Kasumi-1 (cell line): ENCODE data around the gene DLG5.

Experiments used
- DNase-seq, 2 experiments: peaks; one replicate each; lab custom pipeline; 2025; lab: John Stamatoyannopoulos, UW

The DLG5 gene

GRCh38 chr10:77820349-77820748 lies 106.2 kb downstream of the DLG5 start:
- DNase-seq: no peak

- no peak for DNase-seq
Measured at GRCh38 chr10:77819210-77820112, 107.1 kb downstream of the DLG5 start.

- no peak for DNase-seq
Measured at GRCh38 chr10:77818378-77818777, 108.2 kb downstream of the DLG5 start.

GRCh38 chr10:77817541-77817940 lies 109.0 kb downstream of the DLG5 start:
- no peak for DNase-seq

GRCh38 chr10:77816311-77816710 lies 110.2 kb downstream of the DLG5 start:
- no peak for DNase-seq

GRCh38 chr10:77812741-77813140 lies 113.8 kb downstream of the DLG5 start:
- DNase-seq: no peak

GRCh38 chr10:77811831-77812430 lies 114.6 kb downstream of the DLG5 start:
- DNase-seq: no peak

- no peak for DNase-seq
Measured at GRCh38 chr10:77810446-77811335, 115.9 kb downstream of the DLG5 start.

GRCh38 chr10:77809336-77809735 lies 117.2 kb downstream of the DLG5 start:
- DNase-seq: no peak

- no peak for DNase-seq
Measured at GRCh38 chr10:77807706-77808105, 118.8 kb downstream of the DLG5 start.

- no peak for DNase-seq
Measured at GRCh38 chr10:77806511-77807157, 119.9 kb downstream of the DLG5 start.

- DNase-seq: no peak
Measured at GRCh38 chr10:77805676-77806075, 120.9 kb downstream of the DLG5 start.

GRCh38 chr10:77804371-77804770 lies 122.2 kb downstream of the DLG5 start:
- no peak for DNase-seq

GRCh38 chr10:77801474-77802161 lies 124.9 kb downstream of the DLG5 start:
- no peak for DNase-seq

- DNase-seq: no peak
Measured at GRCh38 chr10:77800738-77801266, 125.8 kb downstream of the DLG5 start.

GRCh38 chr10:77800320-77800719 lies 126.2 kb downstream of the DLG5 start:
- DNase-seq: no peak

GRCh38 chr10:77799352-77799751 lies 127.2 kb downstream of the DLG5 start:
- DNase-seq: no peak

GRCh38 chr10:77798940-77799339 lies 127.6 kb downstream of the DLG5 start:
- DNase-seq: no peak

- DNase-seq: no peak
Measured at GRCh38 chr10:77796311-77796915, 130.1 kb downstream of the DLG5 start.

GRCh38 chr10:77795426-77796055 lies 131.0 kb downstream of the DLG5 start:
- no peak for DNase-seq
